GM19468 (cell line): ENCODE results near the gene SNCAIP.

Source experiments
- ATAC-seq: cut with Tn5 transposase; IDR thresholded peaks from one replicate; pipeline ENCODE4 v1.9.1; 2021; ENCODE audit warnings: mild to moderate bottlenecking, moderate library complexity, moderate number of reproducible peaks; ENCODE audit not compliant: unreplicated experiment; ENCODE audit errors: extremely low read depth

The SNCAIP gene

GRCh38 chr5:122390694-122391093, 78.7 kb downstream of the SNCAIP start:
- ATAC-seq, result no peak

GRCh38 chr5:122391621-122392020, 79.6 kb downstream of the SNCAIP start:
- no peak for ATAC-seq

GRCh38 chr5:122392224-122392623, 80.2 kb downstream of the SNCAIP start:
- ATAC-seq, result no peak

GRCh38 chr5:122392824-122393223, 80.8 kb downstream of the SNCAIP start:
- no peak for ATAC-seq

- ATAC-seq, result no peak
Observed at GRCh38 chr5:122394284-122394930, 82.4 kb downstream of the SNCAIP start.

- no peak for ATAC-seq
Observed at GRCh38 chr5:122398016-122398415, 86.0 kb downstream of the SNCAIP start.

GRCh38 chr5:122400341-122400740, 88.3 kb downstream of the SNCAIP start:
- no peak for ATAC-seq

GRCh38 chr5:122400938-122401337, 88.9 kb downstream of the SNCAIP start:
- no peak for ATAC-seq

GRCh38 chr5:122401976-122402725, 90.1 kb downstream of the SNCAIP start:
- no peak for ATAC-seq

GRCh38 chr5:122402955-122403685, 91.1 kb downstream of the SNCAIP start:
- ATAC-seq, result no peak

- ATAC-seq, result no peak
Observed at GRCh38 chr5:122404018-122404417, 92.0 kb downstream of the SNCAIP start.

- ATAC-seq, result no peak
Observed at GRCh38 chr5:122404653-122405362, 92.8 kb downstream of the SNCAIP start.

GRCh38 chr5:122405751-122406150, 93.7 kb downstream of the SNCAIP start:
- no peak for ATAC-seq

GRCh38 chr5:122406181-122406580, 94.1 kb downstream of the SNCAIP start:
- ATAC-seq, result no peak

GRCh38 chr5:122408592-122409224, 96.7 kb downstream of the SNCAIP start:
- no peak for ATAC-seq

- no peak for ATAC-seq
Observed at GRCh38 chr5:122412966-122413365, 100.9 kb downstream of the SNCAIP start.

- no peak for ATAC-seq
Observed at GRCh38 chr5:122413722-122414121, 101.7 kb downstream of the SNCAIP start.

- no peak for ATAC-seq
Observed at GRCh38 chr5:122415030-122415800, 103.2 kb downstream of the SNCAIP start.

GRCh38 chr5:122415801-122416120, 103.7 kb downstream of the SNCAIP start:
- no peak for ATAC-seq
